ENCODE results near the gene GABRR2.

GABRR2 gene

DNA sequence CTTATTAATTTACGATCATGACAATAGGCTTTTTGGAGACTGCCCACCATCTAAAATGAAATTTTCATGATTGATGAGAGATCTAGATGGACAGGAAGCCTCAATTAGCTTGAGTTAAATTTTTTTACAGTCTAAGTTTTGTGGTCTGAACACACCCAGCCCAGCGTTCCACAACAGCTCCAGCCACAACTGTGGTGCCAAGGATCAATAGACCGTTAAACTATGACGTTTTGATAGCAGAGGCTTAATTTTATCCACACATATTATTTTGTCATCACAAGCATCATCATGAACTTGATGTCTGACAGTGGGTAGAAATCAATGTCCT, 92.4 kb downstream of the GABRR2 start:
- no peak overlapping the region for H3K9ac ChIP-seq
- no peak overlapping the region for H3K4me2 ChIP-seq (ENCODE audit: low read length)
- H3K27ac ChIP-seq: no peak overlapping the region
- no peaks in the 10 kb centered on the region for H3K4me1 ChIP-seq
- no peaks in the 10 kb centered on the region for H3K79me2 ChIP-seq
- no peak overlapping the region for H2AFZ ChIP-seq
- no peaks in the 10 kb centered on the region for H3K9me3 ChIP-seq (ENCODE audit: control insufficient read depth, low read length)
- no peak for TF ChIP-seq CTCF (IDR thresholded peaks at IDR 0.05)
- H3K4me3 ChIP-seq (ENCODE audit: low read depth, low read length): no peak overlapping the region
- no peaks in the 10 kb centered on the region for H3K27me3 ChIP-seq (ENCODE audit: control insufficient read depth, insufficient read depth, low read length)
- no peaks in the 10 kb centered on the region for H3K36me3 ChIP-seq (ENCODE audit: control insufficient read depth, insufficient read depth, low read length)

DNA sequence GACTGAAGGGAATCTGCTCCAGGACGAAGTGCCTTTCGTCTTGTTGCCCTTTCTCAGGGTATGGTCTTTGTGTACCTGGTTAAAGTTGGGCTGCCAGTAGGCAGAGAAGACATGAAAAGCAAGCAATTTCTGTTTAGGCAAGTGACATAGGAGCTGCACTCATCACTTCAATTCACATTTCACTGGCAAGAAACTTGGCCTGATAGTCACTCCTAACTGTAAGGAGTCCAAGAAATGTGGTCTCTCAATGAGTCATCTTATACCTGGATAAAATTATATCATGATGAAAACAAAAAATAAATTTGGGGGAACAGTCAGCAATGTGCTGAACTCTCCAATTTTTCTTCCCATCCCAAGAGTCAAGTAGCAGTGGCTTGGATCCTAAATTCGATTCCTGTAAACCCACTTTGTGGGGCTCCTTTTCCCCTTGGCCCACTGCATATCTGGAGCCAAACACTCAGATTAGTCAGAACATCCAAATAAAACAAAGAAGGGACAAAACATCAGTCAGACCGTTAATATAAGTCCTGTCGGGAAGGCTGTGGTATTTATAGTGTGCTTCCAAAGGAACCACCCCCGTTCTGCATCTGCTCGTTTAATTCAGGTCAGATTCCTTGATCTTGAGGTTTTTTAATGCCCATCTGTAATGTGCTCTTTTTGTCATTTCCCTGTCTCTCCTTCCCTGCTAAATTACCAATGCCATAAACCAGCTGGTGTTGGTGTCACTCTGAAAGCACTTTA, 93.0 kb downstream of the GABRR2 start:
- Histone ChIP-seq H3K79me2 (no peaks in the 10 kb centered on the region), H3K4me3 (ENCODE audit: low read depth, low read length) (no peak overlapping the region), H3K36me3 (ENCODE audit: control insufficient read depth, insufficient read depth, low read length) (no peaks in the 10 kb centered on the region), H3K27me3 (ENCODE audit: control insufficient read depth, insufficient read depth, low read length) (no peaks in the 10 kb centered on the region), H3K4me2 (ENCODE audit: low read length) (no peak overlapping the region), H2AFZ (no peak overlapping the region), H3K27ac (no peak overlapping the region), H3K9me3 (ENCODE audit: control insufficient read depth, low read length) (no peaks in the 10 kb centered on the region), H3K9ac (no peak overlapping the region), H3K4me1 (no peaks in the 10 kb centered on the region)
- no peak for TF ChIP-seq CTCF (IDR thresholded peaks at IDR 0.05)

- no peak overlapping the region for H3K27ac ChIP-seq
- H3K79me2 ChIP-seq: no peaks in the 10 kb centered on the region
- no peak for TF ChIP-seq CTCF (IDR thresholded peaks at IDR 0.05)
- no peak overlapping the region for H2AFZ ChIP-seq
- no peaks in the 10 kb centered on the region for H3K27me3 ChIP-seq (ENCODE audit: control insufficient read depth, insufficient read depth, low read length)
- no peaks in the 10 kb centered on the region for H3K36me3 ChIP-seq (ENCODE audit: control insufficient read depth, insufficient read depth, low read length)
- H3K4me3 ChIP-seq (ENCODE audit: low read depth, low read length): no peak overlapping the region
- H3K9me3 ChIP-seq (ENCODE audit: control insufficient read depth, low read length): no peaks in the 10 kb centered on the region
- no peaks in the 10 kb centered on the region for H3K4me1 ChIP-seq
- H3K4me2 ChIP-seq (ENCODE audit: low read length): no peak overlapping the region
- no peak overlapping the region for H3K9ac ChIP-seq
Observed at GRCh38 chr6:89221129-89221528, 94.0 kb downstream of the GABRR2 start.

DNA sequence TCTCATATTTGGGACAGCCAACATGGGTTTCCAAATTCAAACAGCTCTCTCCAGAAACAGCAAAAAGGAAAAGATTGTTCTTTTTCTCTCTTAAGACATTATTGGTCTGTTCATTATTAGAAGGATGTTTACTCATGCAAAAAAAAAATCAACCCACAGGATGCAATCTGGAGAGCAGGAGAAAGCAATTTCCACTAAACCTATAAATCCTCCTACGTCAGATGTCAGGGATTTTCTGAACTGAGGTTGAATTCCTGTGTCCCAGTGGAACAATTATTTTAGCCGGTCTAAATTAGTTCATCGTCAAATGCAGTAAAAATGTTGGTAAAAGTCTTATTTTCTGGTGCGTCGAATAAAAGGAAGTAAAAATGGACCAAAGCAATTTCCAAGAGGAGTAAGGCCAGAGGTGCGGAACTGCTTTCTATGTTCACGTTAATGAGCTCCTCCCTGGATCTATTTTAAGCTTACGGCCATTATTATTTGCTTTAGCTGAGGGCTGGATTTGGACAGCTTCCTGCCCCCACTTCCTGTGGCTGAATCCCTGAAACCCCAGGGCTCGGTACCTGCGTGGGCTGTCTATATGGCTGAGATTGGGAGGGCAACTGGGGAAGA, 97.7 kb downstream of the GABRR2 start, which contains the start of gene GABRR1:
Gene GABRR1 (minus strand): TSS at position 60 of the 612 bp plus-strand sequence. CDS start 36 bp downstream, at position 24.
- Histone ChIP-seq H3K4me3 (ENCODE audit: low read depth, low read length) (no peak within 1 kb of the TSS), H3K4me2 (ENCODE audit: low read length) (no peak within 1 kb of the TSS), H3K79me2 (no peaks in the 10 kb centered on the region), H3K27me3 (ENCODE audit: control insufficient read depth, insufficient read depth, low read length) (no peaks in the 10 kb centered on the region), H3K4me1 (no peaks in the 10 kb centered on the region), H3K9me3 (ENCODE audit: control insufficient read depth, low read length) (no peaks in the 10 kb centered on the region), H3K36me3 (ENCODE audit: control insufficient read depth, insufficient read depth, low read length) (no peaks in the 10 kb centered on the region), H3K9ac (no peak within 1 kb of the TSS), H2AFZ (no peak within 1 kb of the TSS), H3K27ac (no peak within 1 kb of the TSS)
- TF ChIP-seq CTCF (IDR thresholded peaks at IDR 0.05): no peak

GRCh38 chr6:89216411-89216810, 98.7 kb downstream of the GABRR2 start:
- H3K79me2 ChIP-seq: no peaks in the 10 kb centered on the region
- no peak overlapping the region for H2AFZ ChIP-seq
- H3K27ac ChIP-seq: no peak overlapping the region
- no peak overlapping the region for H3K4me2 ChIP-seq (ENCODE audit: low read length)
- H3K4me3 ChIP-seq (ENCODE audit: low read depth, low read length): no peak overlapping the region
- no peaks in the 10 kb centered on the region for H3K4me1 ChIP-seq
- no peaks in the 10 kb centered on the region for H3K9me3 ChIP-seq (ENCODE audit: control insufficient read depth, low read length)
- H3K27me3 ChIP-seq (ENCODE audit: control insufficient read depth, insufficient read depth, low read length): no peaks in the 10 kb centered on the region
- no peak for TF ChIP-seq CTCF (IDR thresholded peaks at IDR 0.05)
- no peaks in the 10 kb centered on the region for H3K36me3 ChIP-seq (ENCODE audit: control insufficient read depth, insufficient read depth, low read length)
- no peak overlapping the region for H3K9ac ChIP-seq

Data from parathyroid adenoma (tissue), 2 donors.